SHP77 (cell line): ENCODE data around the gene UBE2Z.
A peak's percentile ranks its signal among the peaks of the same experiment; 100 is the strongest.

Experiments used
- DNase-seq, 2 experiments: peaks; one replicate each; lab custom pipeline; 2025; lab: John Stamatoyannopoulos, UW

UBE2Z gene

GRCh38 chr17:48960834-48961515 is 52.8 kb downstream of the UBE2Z start:
- no peak for DNase-seq

GRCh38 chr17:48961516-48962233 is 53.5 kb downstream of the UBE2Z start:
- no peak for DNase-seq

- peak in 1 of 2 experiments; percentile 7 for DNase-seq
These were observed 62.0 kb downstream of the UBE2Z start for GRCh38 chr17:48970224-48970623.

GRCh38 chr17:48970865-48971687 is 62.9 kb downstream of the UBE2Z start:
- no peak for DNase-seq

GRCh38 chr17:48972749-48973097 is 64.5 kb downstream of the UBE2Z start:
- DNase-seq: no peak

- no peak for DNase-seq
These were observed 65.6 kb downstream of the UBE2Z start for GRCh38 chr17:48973806-48974205.
